ENCODE measurements around the gene RPS13.

The RPS13 gene

DNA sequence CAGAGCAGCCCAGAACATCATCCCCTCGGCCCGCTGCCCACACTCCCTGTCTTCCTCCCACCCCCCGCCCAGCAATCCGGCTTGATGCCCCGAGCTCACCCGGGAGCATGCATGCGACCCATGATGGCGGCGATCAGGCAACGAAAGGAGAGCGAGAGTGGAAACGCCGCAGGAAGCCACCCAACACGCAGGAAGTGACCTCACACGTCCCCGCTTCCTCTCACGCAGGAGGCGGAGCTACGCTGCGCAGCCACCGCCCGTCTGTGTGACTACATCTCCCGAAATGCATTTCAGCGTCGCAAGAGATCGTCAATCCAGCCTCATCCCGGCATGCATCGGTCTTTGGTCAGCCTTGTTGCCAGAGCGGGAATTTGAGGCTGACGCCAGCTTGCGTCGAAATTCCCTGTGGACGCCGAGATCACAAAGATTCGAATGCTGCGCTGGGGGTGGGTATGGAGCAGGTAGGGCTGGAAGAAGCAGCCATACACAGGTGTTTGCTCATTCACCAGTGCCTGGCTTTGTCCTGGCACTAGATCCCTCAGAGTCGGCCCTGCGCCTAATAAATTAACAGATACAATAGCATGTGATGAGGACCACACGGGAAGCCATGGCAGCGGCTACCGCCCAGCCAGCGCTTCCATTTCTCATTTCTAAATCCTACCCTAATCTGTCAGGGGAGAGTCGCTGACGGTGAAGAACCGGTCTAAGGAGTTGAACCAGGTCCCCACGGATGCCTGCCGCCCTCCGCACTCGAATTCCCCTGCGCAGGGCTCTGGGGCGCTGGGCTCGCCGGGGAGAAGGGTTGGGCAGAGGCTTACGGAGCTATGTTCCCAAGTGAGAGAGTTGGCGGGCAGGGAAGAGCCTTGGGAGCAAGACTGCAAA is at the start of gene RPS13 (continued):
- TF ChIP-seq, protein P1, sequence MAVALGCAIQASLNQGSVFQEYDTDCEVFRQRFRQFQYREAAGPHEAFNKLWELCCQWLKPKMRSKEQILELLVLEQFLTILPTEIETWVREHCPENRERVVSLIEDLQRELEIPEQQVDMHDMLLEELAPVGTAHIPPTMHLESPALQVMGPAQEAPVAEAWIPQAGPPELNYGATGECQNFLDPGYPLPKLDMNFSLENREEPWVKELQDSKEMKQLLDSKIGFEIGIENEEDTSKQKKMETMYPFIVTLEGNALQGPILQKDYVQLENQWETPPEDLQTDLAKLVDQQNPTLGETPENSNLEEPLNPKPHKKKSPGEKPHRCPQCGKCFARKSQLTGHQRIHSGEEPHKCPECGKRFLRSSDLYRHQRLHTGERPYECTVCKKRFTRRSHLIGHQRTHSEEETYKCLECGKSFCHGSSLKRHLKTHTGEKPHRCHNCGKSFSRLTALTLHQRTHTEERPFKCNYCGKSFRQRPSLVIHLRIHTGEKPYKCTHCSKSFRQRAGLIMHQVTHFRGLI (tag by site-specific recombination; IDR thresholded peaks at IDR 0.05): no peak
- no peak; the same call in 1 of the 2 replicates for TF ChIP-seq SCRT2 (tag by site-specific recombination; IDR thresholded peaks at IDR 0.05)
- no peak for TF ChIP-seq GFI1B (tag by site-specific recombination; IDR thresholded peaks at IDR 0.05)
- TF ChIP-seq ZNF266 (tag by site-specific recombination; IDR thresholded peaks at IDR 0.05; ENCODE audit: low read depth): no peak
- TF ChIP-seq ZNF521 (tag by site-specific recombination; IDR thresholded peaks at IDR 0.05): no peak
- peak; percentile 63 for TF ChIP-seq SP7 (tag by site-specific recombination; IDR thresholded peaks at IDR 0.05)
- no peak for TF ChIP-seq ZNF114 (tag by site-specific recombination; IDR thresholded peaks at IDR 0.05)
- TF ChIP-seq, protein P2, sequence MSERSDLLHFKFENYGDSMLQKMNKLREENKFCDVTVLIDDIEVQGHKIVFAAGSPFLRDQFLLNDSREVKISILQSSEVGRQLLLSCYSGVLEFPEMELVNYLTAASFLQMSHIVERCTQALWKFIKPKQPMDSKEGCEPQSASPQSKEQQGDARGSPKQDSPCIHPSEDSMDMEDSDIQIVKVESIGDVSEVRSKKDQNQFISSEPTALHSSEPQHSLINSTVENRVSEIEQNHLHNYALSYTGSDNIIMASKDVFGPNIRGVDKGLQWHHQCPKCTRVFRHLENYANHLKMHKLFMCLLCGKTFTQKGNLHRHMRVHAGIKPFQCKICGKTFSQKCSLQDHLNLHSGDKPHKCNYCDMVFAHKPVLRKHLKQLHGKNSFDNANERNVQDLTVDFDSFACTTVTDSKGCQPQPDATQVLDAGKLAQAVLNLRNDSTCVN (tag by site-specific recombination; optimal IDR thresholded peaks at IDR 0.05): peak; percentile 17
- peak; percentile 10; the same call in 1 of the 2 replicates for TF ChIP-seq KLF16 (tag by site-specific recombination; IDR thresholded peaks at IDR 0.05)
- no peak for TF ChIP-seq ZNF341 (tag by site-specific recombination; IDR thresholded peaks at IDR 0.05; ENCODE audit: low read depth)
- TF ChIP-seq GLIS2 (tag by site-specific recombination; IDR thresholded peaks at IDR 0.05): peak; percentile 42
- TF ChIP-seq, protein P3, sequence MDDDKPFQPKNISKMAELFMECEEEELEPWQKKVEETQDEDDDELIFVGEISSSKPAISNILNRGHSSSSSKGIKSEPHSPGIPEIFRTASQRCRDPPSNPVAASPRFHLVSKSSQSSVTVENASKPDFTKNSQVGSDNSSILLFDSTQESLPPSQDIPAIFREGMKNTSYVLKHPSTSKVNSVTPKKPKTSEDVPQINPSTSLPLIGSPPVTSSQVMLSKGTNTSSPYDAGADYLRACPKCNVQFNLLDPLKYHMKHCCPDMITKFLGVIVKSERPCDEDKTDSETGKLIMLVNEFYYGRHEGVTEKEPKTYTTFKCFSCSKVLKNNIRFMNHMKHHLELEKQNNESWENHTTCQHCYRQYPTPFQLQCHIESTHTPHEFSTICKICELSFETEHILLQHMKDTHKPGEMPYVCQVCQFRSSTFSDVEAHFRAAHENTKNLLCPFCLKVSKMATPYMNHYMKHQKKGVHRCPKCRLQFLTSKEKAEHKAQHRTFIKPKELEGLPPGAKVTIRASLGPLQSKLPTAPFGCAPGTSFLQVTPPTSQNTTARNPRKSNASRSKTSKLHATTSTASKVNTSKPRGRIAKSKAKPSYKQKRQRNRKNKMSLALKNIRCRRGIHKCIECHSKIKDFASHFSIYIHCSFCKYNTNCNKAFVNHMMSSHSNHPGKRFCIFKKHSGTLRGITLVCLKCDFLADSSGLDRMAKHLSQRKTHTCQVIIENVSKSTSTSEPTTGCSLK (tag by site-specific recombination; IDR thresholded peaks at IDR 0.05): no peak
- no peak for TF ChIP-seq ZNF747 (tag by site-specific recombination; IDR thresholded peaks at IDR 0.05)
- peak; percentile 52; the same call in 1 of the 2 replicates for TF ChIP-seq ZBTB8A (tag by site-specific recombination; IDR thresholded peaks at IDR 0.05)
- peak; percentile 41; the same call in 1 of the 2 replicates for TF ChIP-seq ZSCAN30 (tag by site-specific recombination; IDR thresholded peaks at IDR 0.05)
- TF ChIP-seq ZNF366 (tag by site-specific recombination; conservative IDR thresholded peaks at IDR 0.05): no peak
- no peak for TF ChIP-seq MYNN (tag by site-specific recombination; IDR thresholded peaks at IDR 0.05; ENCODE audit: borderline replicate concordance)
- TF ChIP-seq YY1 (tag by site-specific recombination; IDR thresholded peaks at IDR 0.05): peak; percentile 79
- TF ChIP-seq, protein P4, sequence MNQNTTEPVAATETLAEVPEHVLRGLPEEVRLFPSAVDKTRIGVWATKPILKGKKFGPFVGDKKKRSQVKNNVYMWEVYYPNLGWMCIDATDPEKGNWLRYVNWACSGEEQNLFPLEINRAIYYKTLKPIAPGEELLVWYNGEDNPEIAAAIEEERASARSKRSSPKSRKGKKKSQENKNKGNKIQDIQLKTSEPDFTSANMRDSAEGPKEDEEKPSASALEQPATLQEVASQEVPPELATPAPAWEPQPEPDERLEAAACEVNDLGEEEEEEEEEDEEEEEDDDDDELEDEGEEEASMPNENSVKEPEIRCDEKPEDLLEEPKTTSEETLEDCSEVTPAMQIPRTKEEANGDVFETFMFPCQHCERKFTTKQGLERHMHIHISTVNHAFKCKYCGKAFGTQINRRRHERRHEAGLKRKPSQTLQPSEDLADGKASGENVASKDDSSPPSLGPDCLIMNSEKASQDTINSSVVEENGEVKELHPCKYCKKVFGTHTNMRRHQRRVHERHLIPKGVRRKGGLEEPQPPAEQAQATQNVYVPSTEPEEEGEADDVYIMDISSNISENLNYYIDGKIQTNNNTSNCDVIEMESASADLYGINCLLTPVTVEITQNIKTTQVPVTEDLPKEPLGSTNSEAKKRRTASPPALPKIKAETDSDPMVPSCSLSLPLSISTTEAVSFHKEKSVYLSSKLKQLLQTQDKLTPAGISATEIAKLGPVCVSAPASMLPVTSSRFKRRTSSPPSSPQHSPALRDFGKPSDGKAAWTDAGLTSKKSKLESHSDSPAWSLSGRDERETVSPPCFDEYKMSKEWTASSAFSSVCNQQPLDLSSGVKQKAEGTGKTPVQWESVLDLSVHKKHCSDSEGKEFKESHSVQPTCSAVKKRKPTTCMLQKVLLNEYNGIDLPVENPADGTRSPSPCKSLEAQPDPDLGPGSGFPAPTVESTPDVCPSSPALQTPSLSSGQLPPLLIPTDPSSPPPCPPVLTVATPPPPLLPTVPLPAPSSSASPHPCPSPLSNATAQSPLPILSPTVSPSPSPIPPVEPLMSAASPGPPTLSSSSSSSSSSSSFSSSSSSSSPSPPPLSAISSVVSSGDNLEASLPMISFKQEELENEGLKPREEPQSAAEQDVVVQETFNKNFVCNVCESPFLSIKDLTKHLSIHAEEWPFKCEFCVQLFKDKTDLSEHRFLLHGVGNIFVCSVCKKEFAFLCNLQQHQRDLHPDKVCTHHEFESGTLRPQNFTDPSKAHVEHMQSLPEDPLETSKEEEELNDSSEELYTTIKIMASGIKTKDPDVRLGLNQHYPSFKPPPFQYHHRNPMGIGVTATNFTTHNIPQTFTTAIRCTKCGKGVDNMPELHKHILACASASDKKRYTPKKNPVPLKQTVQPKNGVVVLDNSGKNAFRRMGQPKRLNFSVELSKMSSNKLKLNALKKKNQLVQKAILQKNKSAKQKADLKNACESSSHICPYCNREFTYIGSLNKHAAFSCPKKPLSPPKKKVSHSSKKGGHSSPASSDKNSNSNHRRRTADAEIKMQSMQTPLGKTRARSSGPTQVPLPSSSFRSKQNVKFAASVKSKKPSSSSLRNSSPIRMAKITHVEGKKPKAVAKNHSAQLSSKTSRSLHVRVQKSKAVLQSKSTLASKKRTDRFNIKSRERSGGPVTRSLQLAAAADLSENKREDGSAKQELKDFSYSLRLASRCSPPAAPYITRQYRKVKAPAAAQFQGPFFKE (tag by site-specific recombination; IDR thresholded peaks at IDR 0.05; ENCODE audit: borderline replicate concordance): no peak
- no peak for TF ChIP-seq ZNF184 (tag by site-specific recombination; IDR thresholded peaks at IDR 0.05)
- TF ChIP-seq ZNF791 (tag by site-specific recombination; IDR thresholded peaks at IDR 0.05): no peak
- TF ChIP-seq ZNF585B (tag by site-specific recombination; IDR thresholded peaks at IDR 0.05): no peak
- no peak for TF ChIP-seq KLF9 (tag by site-specific recombination; IDR thresholded peaks at IDR 0.05; ENCODE audit: low read depth)
- TF ChIP-seq, protein P5, sequence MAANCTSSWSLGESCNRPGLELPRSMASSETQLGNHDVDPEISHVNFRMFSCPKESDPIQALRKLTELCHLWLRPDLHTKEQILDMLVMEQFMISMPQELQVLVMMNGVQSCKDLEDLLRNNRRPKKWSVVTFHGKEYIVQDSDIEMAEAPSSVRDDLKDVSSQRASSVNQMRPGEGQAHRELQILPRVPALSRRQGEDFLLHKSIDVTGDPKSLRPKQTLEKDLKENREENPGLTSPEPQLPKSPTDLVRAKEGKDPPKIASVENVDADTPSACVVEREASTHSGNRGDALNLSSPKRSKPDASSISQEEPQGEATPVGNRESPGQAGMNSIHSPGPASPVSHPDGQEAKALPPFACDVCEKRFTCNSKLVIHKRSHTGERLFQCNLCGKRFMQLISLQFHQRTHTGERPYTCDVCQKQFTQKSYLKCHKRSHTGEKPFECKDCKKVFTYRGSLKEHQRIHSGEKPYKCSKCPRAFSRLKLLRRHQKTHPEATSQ (tag by site-specific recombination; IDR thresholded peaks at IDR 0.05): no peak
- TF ChIP-seq, protein P6, sequence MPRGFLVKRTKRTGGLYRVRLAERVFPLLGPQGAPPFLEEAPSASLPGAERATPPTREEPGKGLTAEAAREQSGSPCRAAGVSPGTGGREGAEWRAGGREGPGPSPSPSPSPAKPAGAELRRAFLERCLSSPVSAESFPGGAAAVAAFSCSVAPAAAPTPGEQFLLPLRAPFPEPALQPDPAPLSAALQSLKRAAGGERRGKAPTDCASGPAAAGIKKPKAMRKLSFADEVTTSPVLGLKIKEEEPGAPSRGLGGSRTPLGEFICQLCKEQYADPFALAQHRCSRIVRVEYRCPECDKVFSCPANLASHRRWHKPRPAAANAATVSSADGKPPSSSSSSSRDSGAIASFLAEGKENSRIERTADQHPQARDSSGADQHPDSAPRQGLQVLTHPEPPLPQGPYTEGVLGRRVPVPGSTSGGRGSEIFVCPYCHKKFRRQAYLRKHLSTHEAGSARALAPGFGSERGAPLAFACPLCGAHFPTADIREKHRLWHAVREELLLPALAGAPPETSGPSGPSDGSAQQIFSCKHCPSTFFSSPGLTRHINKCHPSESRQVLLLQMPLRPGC (tag by site-specific recombination; IDR thresholded peaks at IDR 0.05): peak; percentile 14; the same call in 1 of the 2 replicates
